ENCODE results near the gene MXI1. TPM values are rescaled to one million over a fixed set of nuclear protein-coding genes. Genes with fewer than 3 reads are reported as not detected.

The MXI1 gene
- total RNA-seq, 2 experiments from 2014 or later: 24.4 to 26.7 TPM

Other genes starting within 250 kb of the MXI1 start
- gene ADD3, start 199.6 kb upstream of the MXI1 start, total RNA-seq: 10 to 100 TPM; 44.0 to 52.5 TPM
- 10 to 100 TPM; 55.1 to 56.9 TPM for gene SMNDC1, start 97.3 kb downstream of the MXI1 start, total RNA-seq